Fibroblast of skin of left biceps (primary cell): ENCODE results near the gene TGFB3.
"Not testable (repeated sequence)": the region's sequence is repeated elsewhere in the genome, so short reads cannot be mapped to it uniquely, and the experiment has no call there.

Experiments
- DNase-seq, 2 experiments: peaks; one replicate each; pipeline ENCODE4 v3.0.0-alpha.2; 2013; ENCODE audit warnings: low read depth in 2 of 2

TGFB3 gene

GRCh38 chr14:75981426-75982265, at the start of gene TGFB3:
Gene TGFB3, minus strand, starts transcription at chr14:75981995. Its CDS starts 1,102 bp downstream, at chr14:75980893.
- peak; percentile 88 to 90 for DNase-seq

- DNase-seq = no peak
Measured at GRCh38 chr14:76024211-76024907, 42.6 kb upstream of the TGFB3 start.

- DNase-seq = no peak
Measured at GRCh38 chr14:76023757-76024156, 42.0 kb upstream of the TGFB3 start.

- DNase-seq = no peak
Measured at GRCh38 chr14:76022991-76023390, 41.2 kb upstream of the TGFB3 start.

GRCh38 chr14:76019676-76020075, 37.9 kb upstream of the TGFB3 start:
- DNase-seq = no peak

GRCh38 chr14:76015668-76016067, 33.9 kb upstream of the TGFB3 start:
- DNase-seq = no peak

GRCh38 chr14:76015191-76015590, 33.4 kb upstream of the TGFB3 start:
- DNase-seq = no peak

GRCh38 chr14:76012354-76012753, 30.6 kb upstream of the TGFB3 start:
- no peak for DNase-seq

GRCh38 chr14:76011930-76012329, 30.1 kb upstream of the TGFB3 start:
- no peak for DNase-seq

- DNase-seq = not testable (repeated sequence)
Measured at GRCh38 chr14:76009627-76010026, 27.8 kb upstream of the TGFB3 start.

- DNase-seq = no peak
Measured at GRCh38 chr14:76007852-76008251, 26.1 kb upstream of the TGFB3 start.

- DNase-seq = no peak
Measured at GRCh38 chr14:76007379-76007778, 25.6 kb upstream of the TGFB3 start.

- no peak for DNase-seq
Measured at GRCh38 chr14:76006253-76006652, 24.5 kb upstream of the TGFB3 start.

GRCh38 chr14:76002383-76002782, 20.6 kb upstream of the TGFB3 start:
- DNase-seq = no peak

GRCh38 chr14:75999511-76000190, 17.9 kb upstream of the TGFB3 start:
- no peak for DNase-seq

- DNase-seq = no peak
Measured at GRCh38 chr14:75996488-75996887, 14.7 kb upstream of the TGFB3 start.

- DNase-seq = peak; percentile 39 to 44
Measured at GRCh38 chr14:75995372-75996041, 13.7 kb upstream of the TGFB3 start.

GRCh38 chr14:75993567-75994041, 11.8 kb upstream of the TGFB3 start:
- DNase-seq = no peak

GRCh38 chr14:75991753-75992152, 10.0 kb upstream of the TGFB3 start:
- DNase-seq = no peak

GRCh38 chr14:75990297-75990696, 8.5 kb upstream of the TGFB3 start:
- no peak for DNase-seq

GRCh38 chr14:75989134-75989533, 7.3 kb upstream of the TGFB3 start:
- DNase-seq = no peak
